ENCODE data around the gene PLCL1.

GRCh38 chr2:197926673-197927072 lies 122.3 kb downstream of the PLCL1 start:
- no peak for TF ChIP-seq CTCF (IDR thresholded peaks at IDR 0.05)
- TF ChIP-seq POLR2A (IDR thresholded peaks at IDR 0.05), result no peak
